SK-N-MC (cell line): ENCODE results near the gene PPP1R3E.
"Not testable (repeated sequence)": the region's sequence is repeated elsewhere in the genome, so short reads cannot be mapped to it uniquely, and the experiment has no call there.

Experiments
- DNase-seq: peaks from one replicate; pipeline ENCODE4 v3.0.0-alpha.2; 2011; ENCODE audit warnings: low read depth, low spot score
- H3K27ac ChIP-seq: fragments of 200-600 bp; sonication (generic); 2 replicates; pipeline ENCODE4 v1.5.1; 2016; ENCODE audit warnings: mixed run types
- H3K36me3 ChIP-seq: fragments of 200-600 bp; sonication (generic); 2 replicates; pipeline ENCODE4 v1.6.1; 2017; ENCODE audit warnings: antibody characterized with exemption, low read length, mixed read lengths; ENCODE audit not compliant: insufficient read depth
- H3K4me3 ChIP-seq: fragments of 200-600 bp; sonication (generic); 2 replicates; pipeline ENCODE4 v1.5.1; 2016
- H3K9ac ChIP-seq: fragments of 200-600 bp; sonication (generic); 2 replicates; pipeline ENCODE4 v1.8.0; 2017; ENCODE audit warnings: mixed run types, mixed read lengths; ENCODE audit not compliant: insufficient read length
- H3K9me3 ChIP-seq: fragments of 200-600 bp; sonication (generic); 2 replicates; pipeline ENCODE4 v1.6.1; 2017; ENCODE audit warnings: low read depth, mild to moderate bottlenecking, antibody characterized with exemption, low read length, moderate library complexity, mixed read lengths
- EZH2 ChIP-seq: fragments of 200-600 bp; sonication (generic); IDR thresholded peaks from one replicate; pipeline ENCODE4 v1.6.1; 2017; ENCODE audit warnings: antibody characterized with exemption
- FOXP2 ChIP-seq: optimal IDR thresholded peaks from 2 replicates; pipeline ENCODE3; 2011; ENCODE audit warnings: mild to moderate bottlenecking, moderate library complexity; ENCODE audit not compliant: insufficient read depth; ENCODE audit errors: extremely low read length, control extremely low read depth
- POLR2AphosphoS5 ChIP-seq: IDR thresholded peaks from 2 replicates; pipeline ENCODE4 v1.6.1; 2012; ENCODE audit warnings: mild to moderate bottlenecking, low read depth, low read length, borderline replicate concordance

Gene PPP1R3E

GRCh38 chr14:23294734-23295561 lies 7.7 kb downstream of the PPP1R3E start:
- DNase-seq, result no peak
- H3K9ac ChIP-seq, result no peak overlapping the region
- no peak overlapping the region for H3K4me3 ChIP-seq

GRCh38 chr14:23286902-23287479 lies 15.7 kb downstream of the PPP1R3E start:
- no peak for TF ChIP-seq FOXP2
- H3K27ac ChIP-seq, result peak overlapping the region; percentile 71
- peak overlapping the region; percentile 98 for H3K4me3 ChIP-seq
- H3K9me3 ChIP-seq, result no peaks in the 10 kb centered on the region
- peak overlapping the region; percentile 84 for H3K9ac ChIP-seq
- no peaks in the 10 kb centered on the region for H3K36me3 ChIP-seq
- DNase-seq, result no peak

More at GRCh38 chr14:23294734-23295561, 7.7 kb downstream of the PPP1R3E start:
- TF ChIP-seq EZH2, result no peak
- peak; percentile 26; the same call in 1 of the 2 replicates for TF ChIP-seq POLR2AphosphoS5
- TF ChIP-seq FOXP2, result no peak
- H3K36me3 ChIP-seq, result no peaks in the 10 kb centered on the region
- peak overlapping the region; percentile 48; the same call in 1 of the 2 replicates for H3K27ac ChIP-seq
- no peaks in the 10 kb centered on the region for H3K9me3 ChIP-seq

GRCh38 chr14:23286020-23286901 lies 16.4 kb downstream of the PPP1R3E start, which contains the start of gene HOMEZ:
Gene HOMEZ (minus strand): TSS chr14:23286132. CDS start chr14:23285952, 180 bp downstream.
- DNase-seq, result peak; percentile 82
- peak within 1 kb of the TSS; percentile 91 for H3K9ac ChIP-seq
- TF ChIP-seq EZH2 (no peak), POLR2AphosphoS5 (peak; percentile 86), FOXP2 (peak; percentile 4)
- H3K9me3 ChIP-seq, result no peaks in the 10 kb centered on the region
- peak within 1 kb of the TSS; percentile 98 for H3K4me3 ChIP-seq
- peak within 1 kb of the TSS; percentile 71 for H3K27ac ChIP-seq
- no peaks in the 10 kb centered on the region for H3K36me3 ChIP-seq

GRCh38 chr14:23285530-23286019 lies 17.1 kb downstream of the PPP1R3E start:
- Histone ChIP-seq H3K36me3 (no peaks in the 10 kb centered on the region), H3K9me3 (no peaks in the 10 kb centered on the region), H3K27ac (no peak overlapping the region; the same call in 1 of the 2 replicates), H3K9ac (peak overlapping the region; percentile 91), H3K4me3 (peak overlapping the region; percentile 98)
- no peak for DNase-seq
- TF ChIP-seq EZH2, result no peak
- no peak for TF ChIP-seq FOXP2
- no peak for TF ChIP-seq POLR2AphosphoS5

GRCh38 chr14:23284654-23285529 lies 17.8 kb downstream of the PPP1R3E start:
- Histone ChIP-seq H3K9ac (peak overlapping the region; percentile 91), H3K27ac (no peak overlapping the region), H3K9me3 (no peaks in the 10 kb centered on the region), H3K36me3 (no peaks in the 10 kb centered on the region), H3K4me3 (peak overlapping the region; percentile 98)
- TF ChIP-seq POLR2AphosphoS5 (no peak), FOXP2 (no peak), EZH2 (no peak)
- DNase-seq, result no peak

- TF ChIP-seq EZH2 (no peak), FOXP2 (no peak), POLR2AphosphoS5 (no peak)
- no peak overlapping the region for H3K9ac ChIP-seq
- H3K4me3 ChIP-seq, result no peak overlapping the region
- DNase-seq, result no peak
- H3K9me3 ChIP-seq, result no peaks in the 10 kb centered on the region
- H3K36me3 ChIP-seq, result no peaks in the 10 kb centered on the region
- H3K27ac ChIP-seq, result no peak overlapping the region
Observed at GRCh38 chr14:23281247-23281646, 21.4 kb downstream of the PPP1R3E start.

- DNase-seq, H3K4me3 ChIP-seq, H3K36me3 ChIP-seq: not testable (repeated sequence)
Observed at GRCh38 chr14:23277928-23278327, 24.7 kb downstream of the PPP1R3E start.

GRCh38 chr14:23277189-23277588 lies 25.5 kb downstream of the PPP1R3E start:
- H3K27ac ChIP-seq, result no peak overlapping the region
- no peaks in the 10 kb centered on the region for H3K36me3 ChIP-seq
- no peaks in the 10 kb centered on the region for H3K9me3 ChIP-seq
- no peak overlapping the region for H3K4me3 ChIP-seq
- no peak for TF ChIP-seq FOXP2
- no peak for TF ChIP-seq EZH2
- no peak for TF ChIP-seq POLR2AphosphoS5
- no peak overlapping the region for H3K9ac ChIP-seq
- no peak for DNase-seq

More at GRCh38 chr14:23277928-23278327, 24.7 kb downstream of the PPP1R3E start:
- H3K9ac ChIP-seq, H3K27ac ChIP-seq, H3K9me3 ChIP-seq: not testable (repeated sequence)
